HEK293 (cell line): ENCODE results near the gene RBAK.

Experiments
- HIC1 ChIP-seq: fragments of 450-650 bp; formaldehyde crosslinking; IDR thresholded peaks from 2 replicates; pipeline ENCODE4 v1.5.1; 2016; ENCODE audit warnings: missing biosample characterization, missing genetic modification characterization
- PATZ1 ChIP-seq: fragments of 450-650 bp; formaldehyde crosslinking; IDR thresholded peaks from 2 replicates; pipeline ENCODE4 v1.5.1; 2016; ENCODE audit warnings: missing biosample characterization, missing genetic modification characterization
- YY1 ChIP-seq: fragments of 450-650 bp; formaldehyde crosslinking; IDR thresholded peaks from 2 replicates; pipeline ENCODE4 v1.5.1; 2018; ENCODE audit warnings: missing biosample characterization, missing genetic modification characterization
- ZFHX2 ChIP-seq: fragments of 450-650 bp; formaldehyde crosslinking; conservative IDR thresholded peaks from 2 replicates; pipeline ENCODE4 v1.5.1; 2016; ENCODE audit warnings: missing biosample characterization, missing genetic modification characterization
- ZNF140 ChIP-seq: fragments of 450-650 bp; formaldehyde crosslinking; IDR thresholded peaks from 2 replicates; pipeline ENCODE4 v1.5.1; 2016; ENCODE audit warnings: missing biosample characterization, missing genetic modification characterization
- ZNF24 ChIP-seq: fragments of 450-650 bp; formaldehyde crosslinking; IDR thresholded peaks from 2 replicates; pipeline ENCODE4 v1.5.1; 2016; ENCODE audit warnings: missing biosample characterization, missing genetic modification characterization
- ZNF449 ChIP-seq: fragments of 450-650 bp; formaldehyde crosslinking; IDR thresholded peaks from 2 replicates; pipeline ENCODE4 v1.5.1; 2017; ENCODE audit warnings: missing biosample characterization, mild to moderate bottlenecking, missing genetic modification characterization, moderate library complexity
- ZNF510 ChIP-seq: fragments of 450-650 bp; formaldehyde crosslinking; IDR thresholded peaks from 2 replicates; pipeline ENCODE4 v1.5.1; 2018; ENCODE audit warnings: mild to moderate bottlenecking, missing genetic modification characterization, missing biosample characterization; ENCODE audit not compliant: insufficient replicate concordance
- ZNF558 ChIP-seq: fragments of 450-650 bp; formaldehyde crosslinking; IDR thresholded peaks from 2 replicates; pipeline ENCODE4 v1.5.1; 2016; ENCODE audit warnings: missing biosample characterization, missing genetic modification characterization
- ZNF585B ChIP-seq: fragments of 450-650 bp; formaldehyde crosslinking; IDR thresholded peaks from 2 replicates; pipeline ENCODE4 v1.5.1; 2016; ENCODE audit warnings: missing biosample characterization, missing genetic modification characterization
- ZNF660 ChIP-seq: fragments of 450-650 bp; IDR thresholded peaks from 2 replicates; pipeline ENCODE4 v1.5.1; 2018; ENCODE audit warnings: missing biosample characterization, mild to moderate bottlenecking, missing genetic modification characterization
- TF ChIP-seq, protein P1 (sequence below): fragments of 450-650 bp; formaldehyde crosslinking; IDR thresholded peaks from 2 replicates; pipeline ENCODE4 v1.5.1; 2016; ENCODE audit warnings: missing biosample characterization, missing genetic modification characterization

DNA sequence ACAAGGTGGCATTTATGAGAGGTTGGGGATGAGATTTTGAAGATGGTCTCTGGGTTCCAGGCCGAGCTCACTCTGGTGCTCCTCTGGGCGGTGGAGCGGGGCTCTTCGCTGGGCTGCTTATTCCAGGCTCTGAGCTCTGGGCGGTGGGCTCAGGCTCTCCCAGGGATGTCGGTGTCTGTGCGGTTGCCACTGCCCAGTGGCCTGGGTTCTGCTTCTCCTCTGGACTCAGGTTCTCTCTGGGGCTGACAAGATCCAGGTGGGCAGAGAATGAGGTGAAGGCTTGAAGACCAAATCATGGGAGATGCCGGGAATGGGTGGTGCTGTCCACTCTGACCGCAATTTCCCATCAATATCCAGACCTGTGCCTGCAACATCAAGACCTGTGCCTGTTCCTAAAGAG is 40.6 kb downstream of the RBAK start:
- TF ChIP-seq, protein P1, sequence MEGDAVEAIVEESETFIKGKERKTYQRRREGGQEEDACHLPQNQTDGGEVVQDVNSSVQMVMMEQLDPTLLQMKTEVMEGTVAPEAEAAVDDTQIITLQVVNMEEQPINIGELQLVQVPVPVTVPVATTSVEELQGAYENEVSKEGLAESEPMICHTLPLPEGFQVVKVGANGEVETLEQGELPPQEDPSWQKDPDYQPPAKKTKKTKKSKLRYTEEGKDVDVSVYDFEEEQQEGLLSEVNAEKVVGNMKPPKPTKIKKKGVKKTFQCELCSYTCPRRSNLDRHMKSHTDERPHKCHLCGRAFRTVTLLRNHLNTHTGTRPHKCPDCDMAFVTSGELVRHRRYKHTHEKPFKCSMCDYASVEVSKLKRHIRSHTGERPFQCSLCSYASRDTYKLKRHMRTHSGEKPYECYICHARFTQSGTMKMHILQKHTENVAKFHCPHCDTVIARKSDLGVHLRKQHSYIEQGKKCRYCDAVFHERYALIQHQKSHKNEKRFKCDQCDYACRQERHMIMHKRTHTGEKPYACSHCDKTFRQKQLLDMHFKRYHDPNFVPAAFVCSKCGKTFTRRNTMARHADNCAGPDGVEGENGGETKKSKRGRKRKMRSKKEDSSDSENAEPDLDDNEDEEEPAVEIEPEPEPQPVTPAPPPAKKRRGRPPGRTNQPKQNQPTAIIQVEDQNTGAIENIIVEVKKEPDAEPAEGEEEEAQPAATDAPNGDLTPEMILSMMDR (tag by site-specific recombination): no peak
- no peak for TF ChIP-seq ZFHX2 (tag by site-specific recombination)
- TF ChIP-seq ZNF140 (tag by site-specific recombination): no peak
- no peak for TF ChIP-seq ZNF585B (tag by site-specific recombination)
- TF ChIP-seq ZNF24 (tag by site-specific recombination): no peak
- no peak for TF ChIP-seq ZNF449 (tag by site-specific recombination)
- no peak for TF ChIP-seq ZNF660 (tag by site-specific recombination)
- TF ChIP-seq YY1 (tag by site-specific recombination): no peak
- TF ChIP-seq ZNF558 (tag by site-specific recombination): no peak
- no peak for TF ChIP-seq ZNF510 (tag by site-specific recombination)
- TF ChIP-seq PATZ1 (tag by site-specific recombination): no peak
- no peak for TF ChIP-seq HIC1
